SW480 (cell line): Measurements from ENCODE around the gene PTPRA.
A peak's percentile ranks its signal among the peaks of the same experiment; 100 is the strongest.
"Not testable (repeated sequence)": the region's sequence is repeated elsewhere in the genome, so short reads cannot be mapped to it uniquely, and the experiment has no call there.

Experiments used
- DNase-seq: peaks from one replicate; pipeline ENCODE4 v3.0.0-alpha.2; 2016; ENCODE audit warnings: low spot score

The PTPRA gene, protein sequence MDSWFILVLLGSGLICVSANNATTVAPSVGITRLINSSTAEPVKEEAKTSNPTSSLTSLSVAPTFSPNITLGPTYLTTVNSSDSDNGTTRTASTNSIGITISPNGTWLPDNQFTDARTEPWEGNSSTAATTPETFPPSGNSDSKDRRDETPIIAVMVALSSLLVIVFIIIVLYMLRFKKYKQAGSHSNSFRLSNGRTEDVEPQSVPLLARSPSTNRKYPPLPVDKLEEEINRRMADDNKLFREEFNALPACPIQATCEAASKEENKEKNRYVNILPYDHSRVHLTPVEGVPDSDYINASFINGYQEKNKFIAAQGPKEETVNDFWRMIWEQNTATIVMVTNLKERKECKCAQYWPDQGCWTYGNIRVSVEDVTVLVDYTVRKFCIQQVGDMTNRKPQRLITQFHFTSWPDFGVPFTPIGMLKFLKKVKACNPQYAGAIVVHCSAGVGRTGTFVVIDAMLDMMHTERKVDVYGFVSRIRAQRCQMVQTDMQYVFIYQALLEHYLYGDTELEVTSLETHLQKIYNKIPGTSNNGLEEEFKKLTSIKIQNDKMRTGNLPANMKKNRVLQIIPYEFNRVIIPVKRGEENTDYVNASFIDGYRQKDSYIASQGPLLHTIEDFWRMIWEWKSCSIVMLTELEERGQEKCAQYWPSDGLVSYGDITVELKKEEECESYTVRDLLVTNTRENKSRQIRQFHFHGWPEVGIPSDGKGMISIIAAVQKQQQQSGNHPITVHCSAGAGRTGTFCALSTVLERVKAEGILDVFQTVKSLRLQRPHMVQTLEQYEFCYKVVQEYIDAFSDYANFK

DNA sequence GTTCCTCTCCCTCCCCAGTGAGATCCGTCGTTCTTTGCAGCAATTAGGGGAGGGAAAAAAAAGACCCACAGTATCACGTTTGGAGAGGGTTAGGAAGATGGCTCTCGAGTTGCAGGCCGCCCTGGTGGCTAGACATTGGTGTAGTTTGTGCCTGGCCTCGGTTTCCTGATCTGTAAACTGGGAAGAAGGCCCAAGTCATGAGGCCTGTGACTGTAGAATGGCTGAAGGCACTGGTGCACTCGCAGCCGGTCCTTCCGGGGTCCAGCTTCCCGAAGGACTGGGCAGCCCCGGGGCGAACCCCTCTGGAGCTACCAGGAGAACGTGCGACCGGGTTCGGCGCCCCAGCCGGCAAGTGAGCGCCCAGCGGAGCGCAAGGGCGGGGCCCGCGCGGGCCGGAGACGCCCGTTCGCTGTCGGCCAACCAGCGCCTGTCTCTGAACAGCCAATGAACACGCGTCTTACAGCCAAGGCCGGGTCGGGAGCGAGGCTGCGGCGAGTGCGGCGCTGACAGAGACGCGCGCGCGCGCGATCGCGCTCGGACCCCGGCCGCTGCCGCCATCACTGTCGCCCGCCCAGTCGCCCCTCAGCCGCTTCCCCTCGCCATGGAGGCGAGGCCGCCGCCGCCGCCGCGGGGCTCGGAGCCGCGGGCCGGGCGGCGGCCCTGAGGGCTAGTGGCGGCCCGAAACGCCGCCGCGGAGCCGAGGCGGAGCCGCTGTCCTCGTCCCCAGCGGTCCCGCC is at the start of gene PTPRA:
PTPRA (plus strand) TSS at position 472 of the 737 bp plus-strand sequence. CDS start 90,797 bp downstream, outside the sequence.
- DNase-seq: peak; percentile 92

DNA sequence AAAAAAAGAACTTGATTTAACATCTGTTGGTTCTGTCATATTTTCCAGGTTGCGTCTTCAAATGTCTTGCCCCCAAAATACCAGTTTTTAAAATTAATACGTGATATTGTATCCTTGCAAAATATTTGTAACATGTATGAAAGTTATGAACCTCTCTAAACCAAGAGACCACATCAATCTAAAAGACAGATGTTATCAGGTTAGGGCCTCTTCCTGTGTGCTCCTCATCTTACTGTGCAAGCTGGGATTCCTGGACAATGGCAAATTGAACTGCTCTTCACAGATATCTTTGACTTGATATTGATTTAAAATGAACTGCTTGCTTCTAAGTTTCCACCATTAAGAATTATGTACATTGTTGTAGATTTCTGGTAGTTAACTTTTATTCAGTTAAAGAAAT is 47.5 kb upstream of the PTPRA start:
- DNase-seq: peak; percentile 21

DNA sequence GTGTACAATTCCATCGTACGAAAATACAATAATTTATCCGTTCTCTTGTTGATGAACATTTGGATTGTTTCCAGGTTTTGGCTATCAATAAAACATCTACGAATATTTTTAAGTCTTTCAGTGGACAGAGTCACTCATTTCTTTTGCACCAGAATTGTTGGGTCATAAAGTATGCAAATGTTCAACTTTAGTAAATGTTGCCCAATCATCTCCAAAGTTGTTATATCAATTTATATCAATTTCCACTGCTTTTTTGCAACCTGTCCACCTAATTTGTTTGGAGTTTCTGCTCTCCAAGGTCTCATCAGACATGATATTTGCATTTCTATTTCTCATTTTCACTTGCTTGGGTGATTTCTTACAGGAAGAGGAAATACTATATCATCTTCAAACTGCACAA is 46.6 kb upstream of the PTPRA start:
- DNase-seq: no peak

DNA sequence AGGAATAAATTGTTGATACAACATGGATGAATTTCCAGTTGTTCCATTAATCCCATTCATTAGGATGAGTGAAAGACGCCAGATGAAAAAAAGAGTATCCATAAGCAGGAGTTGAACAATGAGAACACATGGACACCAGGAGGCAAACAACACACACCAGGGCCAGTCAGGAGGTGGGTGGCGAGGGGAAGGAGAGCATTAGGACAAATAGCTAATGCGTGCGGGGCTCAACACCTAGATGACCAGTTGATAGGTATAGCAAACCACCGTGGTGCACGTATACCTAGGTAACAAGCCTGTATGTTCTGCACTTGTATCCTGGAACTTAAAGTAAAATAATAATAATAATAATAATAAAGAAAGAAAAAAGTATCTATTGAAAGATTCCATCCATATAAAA is 43.9 kb upstream of the PTPRA start:
- no peak for DNase-seq

DNA sequence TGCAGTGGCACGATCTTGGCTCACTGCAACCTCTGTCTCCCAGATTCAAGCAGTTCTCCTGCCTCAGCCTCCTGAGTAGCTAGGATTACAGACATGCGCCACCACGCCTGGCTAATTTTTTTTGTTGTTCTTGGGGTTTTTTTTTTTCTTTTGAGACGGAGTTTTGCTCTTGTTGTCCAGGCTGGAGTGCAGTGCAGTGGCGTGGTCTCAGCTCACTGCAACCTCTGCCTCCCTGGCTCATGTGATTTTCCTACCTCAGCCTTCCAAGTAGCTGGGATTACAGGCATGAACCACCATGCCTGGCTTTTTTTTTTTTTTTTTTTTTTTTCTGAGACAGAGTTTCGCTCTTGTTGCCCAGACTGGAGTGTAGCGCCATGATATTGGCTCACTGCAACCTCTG is 42.1 kb upstream of the PTPRA start:
- DNase-seq: not testable (repeated sequence)

DNA sequence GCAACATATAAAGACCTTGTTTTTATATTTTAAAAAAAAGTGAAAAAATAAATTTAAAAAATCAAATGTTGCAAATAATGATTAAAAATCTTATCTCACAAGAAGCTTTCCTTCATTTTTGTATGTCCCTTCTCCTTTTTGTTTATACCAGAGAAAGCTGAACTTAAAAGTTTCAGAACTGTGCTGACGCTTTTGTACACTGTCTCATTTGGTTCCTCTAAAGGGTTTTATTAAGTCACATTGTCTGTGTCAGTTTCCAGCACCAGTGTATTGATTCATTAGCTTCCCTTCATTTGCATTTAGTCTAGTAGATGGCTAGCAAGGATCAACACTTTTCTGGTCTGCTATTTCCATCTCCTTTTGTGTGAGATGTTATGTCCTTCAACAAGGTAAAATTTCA is 39.5 kb upstream of the PTPRA start:
- DNase-seq: no peak

DNA sequence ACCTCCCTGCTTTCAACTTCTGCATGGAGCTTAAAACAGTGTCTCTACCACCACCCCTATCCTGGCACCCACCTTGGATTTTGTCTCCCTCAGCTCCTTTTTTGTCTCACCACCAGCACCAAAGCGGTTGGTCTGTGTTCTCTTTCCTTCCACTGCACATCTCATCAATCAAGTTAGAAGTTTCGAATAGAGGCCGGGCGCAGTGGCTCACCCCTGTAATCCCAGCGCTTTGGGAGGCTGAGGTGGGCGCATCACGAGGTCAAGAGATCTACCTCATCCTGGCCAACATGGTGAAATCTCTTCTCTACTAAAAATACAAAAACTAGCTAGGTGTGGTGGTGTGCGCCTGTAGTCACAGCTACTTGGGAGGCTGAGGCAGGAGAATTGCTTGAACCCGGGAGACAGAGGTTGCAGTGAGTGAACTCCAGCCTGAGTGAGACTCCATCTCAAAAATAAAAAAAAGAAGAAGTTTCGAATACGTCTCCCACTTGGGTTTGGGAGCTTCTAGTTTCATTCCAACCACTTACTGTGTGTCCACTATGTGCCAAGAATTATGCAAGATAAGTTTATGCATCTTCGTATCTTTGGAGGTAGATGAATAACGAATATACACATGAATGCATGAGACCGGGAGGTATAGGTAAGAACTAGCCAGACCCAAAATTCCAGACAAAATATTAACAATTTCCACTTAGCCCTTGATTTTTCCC is 38.7 kb upstream of the PTPRA start:
- DNase-seq: no peak

DNA sequence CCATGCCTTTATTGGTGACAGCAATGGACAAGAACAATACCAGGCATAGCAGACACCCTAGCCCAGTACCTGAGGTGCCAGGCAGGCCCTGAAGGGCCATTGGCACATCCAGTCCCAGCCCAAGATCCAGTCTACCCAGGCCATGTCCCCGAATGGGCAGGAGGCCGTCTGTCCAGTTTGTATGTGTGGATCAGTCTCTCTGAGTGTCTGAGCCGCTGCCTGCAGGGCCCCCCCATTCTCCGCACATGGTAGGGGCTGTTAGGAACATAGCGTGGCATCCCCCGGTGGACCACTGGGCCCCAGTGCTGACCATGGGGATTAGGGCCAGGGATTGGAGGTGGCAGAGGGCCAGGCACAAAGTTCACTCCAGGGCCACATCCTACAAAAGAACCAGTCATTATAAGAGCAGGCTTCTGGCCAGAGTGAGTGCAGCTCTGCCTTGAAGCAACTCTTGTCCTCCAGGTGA is 37.9 kb upstream of the PTPRA start:
- no peak for DNase-seq

DNA sequence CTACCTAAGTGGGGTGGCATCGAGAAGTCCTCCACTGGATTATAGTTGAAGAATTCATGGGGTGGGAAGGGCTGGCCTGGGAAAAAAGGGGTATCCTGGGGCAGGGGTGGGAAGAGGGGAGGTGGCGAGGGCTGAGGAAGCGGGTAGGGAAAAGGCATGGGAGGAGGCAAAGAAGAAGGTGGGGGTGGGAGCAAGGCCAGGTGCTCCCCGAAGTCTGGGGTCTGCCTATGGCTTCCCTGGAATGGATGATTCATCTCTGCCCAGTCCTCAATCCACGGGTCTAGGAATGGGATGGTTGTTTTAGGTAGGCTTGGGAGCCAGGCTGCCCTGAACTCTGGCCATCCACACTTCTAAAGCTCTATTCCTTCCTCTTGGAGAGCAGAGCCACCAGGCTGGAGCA is 37.2 kb upstream of the PTPRA start:
- no peak for DNase-seq

DNA sequence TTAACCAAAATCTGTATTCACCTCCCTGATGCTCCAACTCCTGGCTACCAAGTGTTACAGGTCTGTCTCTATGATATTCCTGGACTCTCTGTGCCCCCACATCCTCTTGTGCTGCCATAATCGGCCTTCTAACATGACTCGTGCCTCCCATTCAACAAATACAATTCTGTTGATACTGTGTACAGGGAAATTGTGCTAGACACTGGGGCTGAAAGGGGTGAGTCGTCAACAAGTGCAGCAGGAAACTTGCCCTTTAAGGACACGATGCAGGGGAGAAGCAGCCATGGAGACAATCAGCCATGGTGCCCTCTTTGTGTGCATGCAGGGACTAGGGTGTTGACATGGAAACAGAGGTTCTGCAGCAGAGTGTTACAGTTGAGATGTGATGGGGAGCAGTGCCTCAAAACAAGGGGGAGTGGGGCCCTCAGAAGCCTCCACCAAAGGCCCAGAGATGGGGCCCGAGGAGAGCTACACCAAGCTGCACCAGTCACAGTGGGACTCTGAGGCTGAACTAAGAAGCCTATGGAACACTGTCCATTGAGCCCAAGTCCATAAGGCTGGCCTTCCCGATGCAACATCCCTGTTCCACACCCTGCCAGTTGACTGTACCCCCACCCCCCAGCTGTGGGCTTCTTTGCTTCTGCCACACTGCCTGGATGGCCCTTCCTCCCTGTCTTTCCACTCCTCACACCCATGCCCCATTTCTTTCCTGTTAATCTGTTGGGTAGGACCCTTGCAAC is 35.9 kb upstream of the PTPRA start:
- no peak for DNase-seq

DNA sequence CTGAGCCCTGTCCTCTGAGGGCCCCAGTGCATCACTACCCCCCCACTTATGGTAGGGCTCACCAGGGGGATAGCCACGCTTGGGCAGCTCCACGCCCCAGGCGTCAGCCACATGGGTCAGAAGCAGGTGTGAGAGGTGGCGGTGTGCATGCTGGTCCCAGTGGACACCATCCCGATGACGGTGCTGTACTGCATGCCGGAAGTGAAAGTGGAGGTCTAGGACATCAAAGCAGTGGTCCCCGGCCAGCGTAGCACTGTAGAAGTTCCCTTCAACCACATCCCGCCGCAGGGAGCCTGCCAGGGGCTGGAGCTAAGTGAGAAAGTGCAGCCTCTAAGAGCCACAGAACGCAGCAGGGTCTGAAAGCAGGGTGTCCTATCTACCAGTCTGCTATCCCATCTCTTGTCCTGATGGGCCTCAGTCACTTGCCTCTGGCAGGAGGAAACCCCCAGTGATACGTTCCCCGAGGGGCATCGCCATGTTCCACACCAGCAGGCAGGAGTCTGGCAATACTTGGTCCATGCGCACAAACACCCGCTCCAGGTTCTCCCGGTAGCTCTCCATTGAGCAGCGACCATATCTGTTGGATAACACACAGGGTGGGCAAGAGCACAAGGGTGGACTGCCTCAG is 35.0 kb upstream of the PTPRA start:
- no peak for DNase-seq

DNA sequence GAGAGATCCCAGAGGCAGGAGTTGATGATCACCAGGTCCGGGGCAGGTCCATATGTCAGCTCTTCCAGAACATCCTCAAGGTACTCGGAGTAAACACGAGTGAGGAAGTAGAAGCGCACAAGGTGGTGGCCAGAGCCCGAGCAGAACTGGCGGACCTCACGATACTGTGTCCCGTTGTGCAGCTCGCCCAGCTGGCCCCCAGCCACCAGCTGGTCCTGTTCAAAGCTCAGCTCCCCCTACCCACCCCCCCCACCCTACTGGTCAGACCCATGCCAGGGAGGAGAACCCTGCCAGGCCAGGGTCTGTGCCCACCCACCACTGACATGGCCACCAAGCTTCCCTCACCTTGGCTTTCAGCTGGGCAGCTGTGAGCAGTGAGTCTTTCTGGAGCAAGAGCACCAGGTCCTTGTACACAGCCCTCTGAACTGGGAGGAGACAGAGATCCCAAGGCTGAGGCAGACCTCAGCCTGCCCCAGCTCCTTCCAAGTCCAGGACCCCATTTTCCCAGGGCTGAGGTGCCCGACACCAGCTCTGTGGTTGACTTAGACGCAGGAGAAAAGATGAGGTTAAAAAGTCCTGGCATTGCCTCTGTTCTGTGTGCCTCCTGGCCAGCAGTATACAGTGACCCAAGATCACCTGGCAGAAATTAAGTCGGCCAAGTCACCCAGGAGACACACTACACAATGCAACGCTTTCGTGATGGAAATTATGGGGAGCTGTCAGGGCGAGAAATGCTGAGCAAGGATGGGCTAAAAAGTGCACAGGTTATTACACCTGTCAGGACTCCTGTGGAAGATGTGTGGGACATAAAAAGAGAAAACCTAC is 34.2 kb upstream of the PTPRA start:
- no peak for DNase-seq

DNA sequence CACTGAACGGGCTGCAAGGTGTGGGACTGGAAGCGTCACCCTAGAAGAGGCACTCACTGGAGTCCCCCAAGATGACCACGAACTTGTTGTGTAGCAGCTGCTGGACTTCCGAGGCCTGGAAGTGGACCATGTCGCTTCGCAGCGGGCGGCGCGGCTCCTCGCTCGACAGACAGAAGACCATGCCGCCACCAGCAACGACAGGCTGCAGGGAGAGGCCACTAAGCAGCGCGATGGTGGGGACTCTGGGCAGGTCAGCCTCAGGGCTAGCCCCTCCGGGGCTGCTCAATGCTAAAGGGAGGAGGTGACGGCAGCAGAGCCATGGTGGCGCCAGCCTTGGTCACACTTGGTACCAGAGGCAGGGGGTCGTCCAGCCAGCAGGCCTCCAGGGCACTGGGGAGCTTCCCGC is 33.5 kb upstream of the PTPRA start:
- DNase-seq: no peak

DNA sequence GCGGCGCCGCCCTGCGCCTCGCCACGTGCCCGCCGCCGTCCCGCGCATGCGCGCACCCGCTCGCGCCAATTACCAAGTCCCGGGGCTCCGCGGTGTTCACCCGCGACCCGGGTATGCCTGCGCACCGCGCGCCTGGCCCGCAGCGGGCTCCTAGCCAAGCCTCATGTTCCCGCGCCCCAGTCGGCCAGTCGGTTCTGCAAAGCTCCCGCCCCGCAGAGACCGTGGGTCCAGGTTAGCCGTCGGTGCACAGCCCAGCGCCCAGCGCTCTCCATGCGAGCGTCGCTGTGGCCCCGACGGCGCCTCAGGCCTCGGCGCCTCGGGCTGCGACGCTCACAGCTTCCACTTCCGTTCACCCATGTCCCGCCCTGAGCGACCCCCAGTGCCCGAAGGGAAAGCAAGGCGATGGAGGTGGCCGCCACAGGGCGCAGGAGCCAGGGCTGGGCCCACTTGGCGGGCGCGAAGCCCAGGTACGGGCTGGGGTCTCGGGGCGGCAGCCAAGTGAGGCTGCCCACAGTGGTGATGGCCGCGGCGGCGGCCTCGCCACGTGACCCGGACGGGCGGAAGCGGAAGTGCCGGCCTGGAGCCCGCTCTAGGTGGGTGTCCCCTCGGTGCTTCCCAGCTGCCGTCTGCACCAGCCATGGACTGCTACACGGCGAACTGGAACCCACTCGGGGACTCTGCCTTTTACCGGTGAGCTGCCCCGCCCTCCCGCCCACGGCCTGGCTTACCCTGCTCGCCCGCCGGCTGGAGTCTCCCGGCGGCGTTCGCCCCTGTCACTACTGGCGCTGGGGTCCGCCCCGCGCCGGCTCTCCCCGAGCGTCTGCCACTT is 32.9 kb upstream of the PTPRA start, which contains the start of the genes PCED1A and VPS16:
PCED1A (minus strand) TSS at position 518 of the 829 bp plus-strand sequence. CDS start 743 bp downstream, outside the sequence.
VPS16 (plus strand) TSS at position 608 of the 829 bp plus-strand sequence; CDS start at position 638, 30 bp downstream.
- DNase-seq: peak; percentile 94

DNA sequence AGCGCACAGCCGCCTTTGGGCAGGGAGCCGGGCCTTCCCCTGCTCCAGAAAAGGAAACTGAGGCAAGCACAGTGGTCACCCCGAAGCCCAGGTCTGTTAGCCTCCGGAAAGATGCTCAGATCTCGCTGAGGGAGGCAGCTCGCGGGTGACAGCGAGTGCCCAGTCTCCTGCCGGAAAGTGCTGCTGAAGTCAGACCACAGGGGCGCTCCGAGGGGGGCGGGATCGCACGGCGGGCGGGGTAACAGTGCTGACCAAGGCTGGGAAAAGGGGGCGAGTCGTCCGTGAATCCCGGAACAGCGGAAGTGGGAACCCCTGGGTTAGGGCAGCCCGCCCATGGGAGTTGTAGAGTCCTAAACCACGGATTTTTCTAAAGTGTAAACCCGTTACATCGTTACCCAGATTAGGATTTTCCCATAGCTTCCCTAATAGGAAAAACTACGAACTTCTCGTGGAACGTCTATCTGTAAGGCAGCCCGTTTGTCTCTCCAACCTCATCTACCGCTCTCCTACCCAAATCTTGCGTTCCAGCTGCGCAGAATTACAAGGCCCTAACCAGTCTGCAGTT is 32.2 kb upstream of the PTPRA start:
- DNase-seq: peak; percentile 54

DNA sequence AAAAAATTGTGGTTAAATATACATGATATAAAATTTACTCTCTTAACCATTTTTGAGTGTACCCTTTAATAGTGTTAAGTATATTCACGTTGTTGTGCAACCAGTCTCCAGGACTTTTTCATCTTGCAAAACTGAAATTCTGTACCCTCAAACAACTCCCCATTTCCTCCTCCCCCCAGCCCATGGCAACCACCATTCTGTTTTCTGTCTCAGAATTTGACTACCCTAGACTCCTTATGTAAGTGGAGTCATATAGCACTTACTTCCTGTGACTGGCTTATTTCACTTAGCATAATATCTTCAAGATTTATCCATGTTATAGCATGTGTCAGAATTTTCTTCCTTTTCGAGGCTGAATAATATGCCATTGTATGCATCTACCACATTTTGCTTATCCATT is 27.7 kb upstream of the PTPRA start:
- DNase-seq: no peak

DNA sequence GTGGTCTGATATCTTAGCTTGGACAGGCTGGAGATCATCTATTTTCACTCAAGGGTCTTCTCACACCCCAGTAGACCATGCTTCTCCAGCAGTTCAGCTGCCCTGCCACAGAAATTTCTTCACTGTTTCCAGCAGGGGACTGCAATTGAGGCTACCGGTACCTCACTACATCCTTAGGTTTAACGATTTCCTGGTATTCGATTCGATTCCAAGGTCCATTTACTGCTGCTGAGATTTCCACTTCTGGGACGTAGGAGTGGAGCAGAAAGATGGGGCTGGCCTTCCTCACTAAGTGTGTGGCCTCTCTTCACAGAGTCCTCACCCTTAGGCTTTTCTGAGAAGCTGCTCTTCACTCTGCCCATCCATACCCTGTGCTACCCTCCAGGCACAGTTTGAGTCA is 26.6 kb upstream of the PTPRA start:
- DNase-seq: no peak

DNA sequence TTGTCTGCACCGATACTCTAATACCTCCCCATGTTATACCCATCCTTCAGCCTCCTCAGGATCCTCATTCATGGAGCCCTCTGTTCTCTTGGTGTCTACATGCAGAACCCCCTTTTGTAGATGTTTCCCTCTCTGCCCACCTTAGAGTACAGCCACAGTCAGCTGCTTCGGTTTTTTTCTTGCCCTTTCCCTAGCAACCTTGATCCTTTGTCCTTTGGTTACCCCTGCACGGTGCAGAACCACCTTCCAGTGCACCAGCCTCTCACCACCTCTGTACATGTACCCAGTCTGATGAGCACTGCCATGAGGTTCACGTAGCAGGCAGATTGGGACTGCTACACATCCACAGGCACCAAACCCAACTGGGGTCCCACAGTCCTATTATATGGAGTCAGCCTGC is 25.5 kb upstream of the PTPRA start:
- DNase-seq: no peak
